ENCODE measurements around the gene MAP3K14.

MAP3K14 gene

GRCh38 chr17:45248132-45248957 is 68.5 kb downstream of the MAP3K14 start:
- DNase-seq (ENCODE audit: extremely low read depth, low read depth): no peak
- TF ChIP-seq CTCF (IDR thresholded peaks at IDR 0.05; ENCODE audit: low read depth, low read length): no peak

- no peak for TF ChIP-seq CTCF (IDR thresholded peaks at IDR 0.05; ENCODE audit: low read depth, low read length)
- peak; percentile 47 for DNase-seq (ENCODE audit: extremely low read depth, low read depth)
Observed at GRCh38 chr17:45247429-45248131, 69.2 kb downstream of the MAP3K14 start.

GRCh38 chr17:45246861-45247428 is 69.9 kb downstream of the MAP3K14 start:
- DNase-seq (ENCODE audit: extremely low read depth, low read depth): no peak
- TF ChIP-seq CTCF (IDR thresholded peaks at IDR 0.05; ENCODE audit: low read depth, low read length): peak; percentile 53

GRCh38 chr17:45246338-45246737 is 70.5 kb downstream of the MAP3K14 start:
- DNase-seq (ENCODE audit: extremely low read depth, low read depth): no peak
- TF ChIP-seq CTCF (IDR thresholded peaks at IDR 0.05; ENCODE audit: low read depth, low read length): no peak

- DNase-seq (ENCODE audit: extremely low read depth, low read depth): no peak
- no peak for TF ChIP-seq CTCF (IDR thresholded peaks at IDR 0.05; ENCODE audit: low read depth, low read length)
Observed at GRCh38 chr17:45244725-45245656, 71.8 kb downstream of the MAP3K14 start.

- no peak for TF ChIP-seq CTCF (IDR thresholded peaks at IDR 0.05; ENCODE audit: low read depth, low read length)
- no peak for DNase-seq (ENCODE audit: extremely low read depth, low read depth)
Observed at GRCh38 chr17:45243750-45244149, 73.1 kb downstream of the MAP3K14 start.
